GM12865 (cell line): Measurements from ENCODE around the gene C14orf132.

Source experiments
- DNase-seq: peaks from one replicate; pipeline ENCODE4 v3.0.0; 2010; ENCODE audit warnings: low read depth
- H3K4me3 ChIP-seq: 2 replicates; pipeline ENCODE4 v1.5.1; 2011; ENCODE audit warnings: mild to moderate bottlenecking, low read depth, low read length, control low read depth
- CTCF ChIP-seq: IDR thresholded peaks from 2 replicates; pipeline ENCODE4 v1.5.1; 2011; ENCODE audit warnings: low read length, control low read depth, low read depth, inconsistent platforms; ENCODE audit not compliant: insufficient read depth; ENCODE audit errors: missing control alignments

C14orf132 gene

DNA sequence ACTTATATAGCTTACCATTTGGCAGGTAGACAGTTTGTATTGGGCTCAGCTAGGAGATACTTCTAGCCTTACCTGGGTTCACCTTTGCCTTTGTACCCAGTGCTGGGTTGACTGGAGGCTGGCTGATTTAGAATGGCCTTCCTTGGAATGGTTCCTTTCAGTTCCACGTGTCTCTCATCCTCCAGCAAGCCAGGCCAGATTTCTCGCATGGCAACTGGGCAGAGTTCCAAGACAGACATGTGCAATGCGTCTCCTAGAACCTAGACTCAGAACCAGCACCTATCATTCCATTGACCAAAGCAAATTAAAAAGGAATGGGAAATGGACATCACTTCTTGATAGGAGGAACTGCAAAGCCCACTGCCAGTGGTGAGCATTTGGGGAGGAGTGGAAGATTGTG lies 86.4 kb downstream of the C14orf132 start:
- TF ChIP-seq CTCF = no peak
- no peak overlapping the region for H3K4me3 ChIP-seq
- no peak for DNase-seq

DNA sequence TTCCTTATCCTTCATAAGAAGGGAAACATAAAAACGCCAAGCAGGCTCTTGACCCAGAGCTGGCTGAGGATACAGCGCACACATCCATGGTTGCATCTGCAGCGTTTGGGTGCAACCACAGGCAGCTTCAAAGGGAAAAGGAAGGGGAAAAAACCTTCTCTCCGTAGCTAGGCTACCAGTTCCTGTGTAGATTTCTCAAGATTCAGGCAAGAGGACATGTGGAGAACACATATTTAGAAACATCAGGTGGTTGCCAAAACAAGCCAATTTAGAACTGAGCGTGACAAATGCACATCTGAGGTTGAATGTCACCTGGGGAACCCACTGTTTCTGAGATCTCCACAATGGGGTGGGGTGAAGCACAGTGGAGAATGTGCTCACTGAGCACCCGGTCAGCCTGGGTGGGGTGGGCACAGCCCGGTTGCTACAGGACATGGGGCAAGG lies 87.2 kb downstream of the C14orf132 start:
- no peak overlapping the region for H3K4me3 ChIP-seq
- TF ChIP-seq CTCF = no peak
- DNase-seq = peak; percentile 50

- H3K4me3 ChIP-seq = no peak overlapping the region
- no peak for TF ChIP-seq CTCF
- no peak for DNase-seq
Measured at GRCh38 chr14:96126783-96127271, 87.7 kb downstream of the C14orf132 start.

GRCh38 chr14:96129128-96129736 lies 90.1 kb downstream of the C14orf132 start:
- H3K4me3 ChIP-seq = no peak overlapping the region
- DNase-seq = no peak
- no peak for TF ChIP-seq CTCF

- no peak for TF ChIP-seq CTCF
- H3K4me3 ChIP-seq = no peak overlapping the region
- no peak for DNase-seq
Measured at GRCh38 chr14:96130391-96130790, 91.2 kb downstream of the C14orf132 start.

DNA sequence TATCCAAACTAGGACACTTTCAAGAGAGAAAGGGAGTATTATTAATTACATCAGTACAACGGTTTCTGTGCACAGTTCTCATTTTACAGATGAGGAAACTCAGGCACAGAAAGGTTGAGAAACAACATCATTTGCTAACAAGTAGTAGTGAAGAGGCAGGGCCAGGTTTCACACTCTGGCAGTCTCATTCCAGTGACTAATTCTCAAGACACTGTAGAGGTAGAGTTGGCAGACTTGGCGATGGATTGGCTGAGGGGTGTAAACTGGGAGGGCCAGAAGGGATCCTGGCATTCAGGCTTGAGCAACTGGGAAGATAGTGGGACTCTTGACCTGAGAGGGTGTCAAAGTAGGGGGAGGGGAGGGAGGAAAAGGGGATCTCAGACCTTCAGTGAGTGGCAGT lies 91.7 kb downstream of the C14orf132 start:
- DNase-seq = no peak
- H3K4me3 ChIP-seq = no peak overlapping the region
- TF ChIP-seq CTCF = no peak

- no peak overlapping the region for H3K4me3 ChIP-seq
- DNase-seq = no peak
- no peak for TF ChIP-seq CTCF
Measured at GRCh38 chr14:96131836-96132235, 92.7 kb downstream of the C14orf132 start.
